Measurements from ENCODE around the gene OR4D1. TPM values are rescaled to one million over a fixed set of nuclear protein-coding genes. Genes with fewer than 3 reads are reported as not detected.

OR4D1 gene
- total and polyA plus RNA-seq, 2 experiments from 2014 or later = not detected

- 90% methylated on average over 1 of the region's 1 CpG for WGBS (ENCODE audit: low lambda C conversion rate, missing lambda C conversion rate)
- Histone ChIP-seq H3K4me1 (ENCODE audit: insufficient read depth) (no peaks in the 10 kb centered on the region), H3K27me3 (peaks cover 30% of the 10 kb centered on the region), H3K9me2 (replicated peaks; ENCODE audit: insufficient read depth) (no peaks in the 10 kb centered on the region), H3K4me3 (no peak overlapping the region), H3K36me3 (replicated peaks; ENCODE audit: insufficient read depth, low read depth) (no peaks in the 10 kb centered on the region), H3K4me2 (no peak overlapping the region), H3K9me3 (ENCODE audit: low read depth) (peaks cover 6% of the 10 kb centered on the region), H4K20me1 (ENCODE audit: insufficient read depth, poor library complexity, severe bottlenecking) (no peaks in the 10 kb centered on the region), H3K27ac (no peak overlapping the region), H3K79me2 (no peaks in the 10 kb centered on the region), H2AFZ (no peak overlapping the region)
- no peak for DNase-seq (ENCODE audit: low spot score)
- TF ChIP-seq EZH2 (IDR thresholded peaks at IDR 0.05; ENCODE audit: borderline replicate concordance) (no peak), CTCF (IDR thresholded peaks at IDR 0.05; ENCODE audit: poor library complexity) (no peak), EZH2phosphoT487 (IDR thresholded peaks at IDR 0.05; ENCODE audit: low read depth, severe bottlenecking, unreplicated experiment) (no peak)
These were observed 3.4 kb upstream of the OR4D1 start for GRCh38 chr17:58144801-58145200.

GRCh38 chr17:58148609-58149008 is 425 bp downstream of the OR4D1 start:
- no peaks in the 10 kb centered on the region for H4K20me1 ChIP-seq (ENCODE audit: insufficient read depth, poor library complexity, severe bottlenecking)
- H3K27ac ChIP-seq = no peak overlapping the region
- peaks cover 61% of the 10 kb centered on the region for H3K27me3 ChIP-seq
- no peak for TF ChIP-seq EZH2phosphoT487 (IDR thresholded peaks at IDR 0.05; ENCODE audit: low read depth, severe bottlenecking, unreplicated experiment)
- no peaks in the 10 kb centered on the region for H3K4me1 ChIP-seq (ENCODE audit: insufficient read depth)
- H3K9me3 ChIP-seq (ENCODE audit: low read depth) = peaks cover 6% of the 10 kb centered on the region
- H3K36me3 ChIP-seq (replicated peaks; ENCODE audit: insufficient read depth, low read depth) = no peaks in the 10 kb centered on the region
- H3K4me3 ChIP-seq = no peak overlapping the region
- no peaks in the 10 kb centered on the region for H3K79me2 ChIP-seq
- H3K9me2 ChIP-seq (replicated peaks; ENCODE audit: insufficient read depth) = no peaks in the 10 kb centered on the region
- no peak overlapping the region for H3K4me2 ChIP-seq
- WGBS (ENCODE audit: low lambda C conversion rate, missing lambda C conversion rate) = 86% methylated on average over 3 of the region's 3 CpGs
- DNase-seq (ENCODE audit: low spot score) = no peak
- H2AFZ ChIP-seq = no peak overlapping the region

GRCh38 chr17:58150394-58150793 is 2.2 kb downstream of the OR4D1 start:
- H4K20me1 ChIP-seq (ENCODE audit: insufficient read depth, poor library complexity, severe bottlenecking) = no peaks in the 10 kb centered on the region
- H3K79me2 ChIP-seq = no peaks in the 10 kb centered on the region
- peaks cover 6% of the 10 kb centered on the region for H3K9me3 ChIP-seq (ENCODE audit: low read depth)
- peaks cover 79% of the 10 kb centered on the region for H3K27me3 ChIP-seq
- TF ChIP-seq CTCF (IDR thresholded peaks at IDR 0.05; ENCODE audit: poor library complexity) (no peak), EZH2 (IDR thresholded peaks at IDR 0.05; ENCODE audit: borderline replicate concordance) (no peak), EZH2phosphoT487 (IDR thresholded peaks at IDR 0.05; ENCODE audit: low read depth, severe bottlenecking, unreplicated experiment) (no peak)
- 58% methylated on average over 6 of the region's 6 CpGs for WGBS (ENCODE audit: low lambda C conversion rate, missing lambda C conversion rate)
- H3K4me2 ChIP-seq = no peak overlapping the region
- no peaks in the 10 kb centered on the region for H3K36me3 ChIP-seq (replicated peaks; ENCODE audit: insufficient read depth, low read depth)
- H3K9me2 ChIP-seq (replicated peaks; ENCODE audit: insufficient read depth) = no peaks in the 10 kb centered on the region
- no peak overlapping the region for H2AFZ ChIP-seq
- no peaks in the 10 kb centered on the region for H3K4me1 ChIP-seq (ENCODE audit: insufficient read depth)
- no peak for DNase-seq (ENCODE audit: low spot score)
- no peak overlapping the region for H3K27ac ChIP-seq
- no peak overlapping the region for H3K4me3 ChIP-seq

- H3K27ac ChIP-seq = no peak overlapping the region
- TF ChIP-seq EZH2 (IDR thresholded peaks at IDR 0.05; ENCODE audit: borderline replicate concordance) (no peak), CTCF (IDR thresholded peaks at IDR 0.05; ENCODE audit: poor library complexity) (no peak), EZH2phosphoT487 (IDR thresholded peaks at IDR 0.05; ENCODE audit: low read depth, severe bottlenecking, unreplicated experiment) (no peak)
- no peak overlapping the region for H3K4me3 ChIP-seq
- no peaks in the 10 kb centered on the region for H3K4me1 ChIP-seq (ENCODE audit: insufficient read depth)
- H3K4me2 ChIP-seq = no peak overlapping the region
- no peaks in the 10 kb centered on the region for H3K36me3 ChIP-seq (replicated peaks; ENCODE audit: insufficient read depth, low read depth)
- H3K27me3 ChIP-seq = peaks cover 94% of the 10 kb centered on the region
- no peaks in the 10 kb centered on the region for H3K9me3 ChIP-seq (ENCODE audit: low read depth)
- no peak overlapping the region for H2AFZ ChIP-seq
- H3K9me2 ChIP-seq (replicated peaks; ENCODE audit: insufficient read depth) = no peaks in the 10 kb centered on the region
- 78% methylated on average over 2 of the region's 2 CpGs for WGBS (ENCODE audit: low lambda C conversion rate, missing lambda C conversion rate)
- no peaks in the 10 kb centered on the region for H3K79me2 ChIP-seq
- no peak for DNase-seq (ENCODE audit: low spot score)
- no peaks in the 10 kb centered on the region for H4K20me1 ChIP-seq (ENCODE audit: insufficient read depth, poor library complexity, severe bottlenecking)
These were observed 4.9 kb downstream of the OR4D1 start for GRCh38 chr17:58153046-58153445.

Measured in hepatocyte (in vitro differentiated cells).